HepG2 (cell line): Measurements from ENCODE around the gene UCKL1. TPM values are rescaled to one million over a fixed set of nuclear protein-coding genes. Genes with fewer than 3 reads are reported as not detected.

Source experiments
- ARID5B ChIP-seq: IDR thresholded peaks from 2 replicates; pipeline ENCODE4 v1.4.0; 2020; ENCODE audit warnings: mild to moderate bottlenecking, missing genetic modification reagents
- CBX2 ChIP-seq, 2 experiments: fragments of 200-600 bp in 1 of 2; sonication (generic); formaldehyde crosslinking in 1 of 2; IDR thresholded peaks; 2 replicates each; pipeline versions ENCODE4 v1.7.0 to v1.8.1; 2018 to 2022; ENCODE audit warnings: low read depth in 2 of 2, low read length in 1 of 2, mild to moderate bottlenecking in 1 of 2, missing genetic modification reagents in 1 of 2
- ELF1 ChIP-seq: sonication (generic); formaldehyde crosslinking; IDR thresholded peaks from 2 replicates; pipeline ENCODE4 v1.4.0; 2020; ENCODE audit warnings: missing genetic modification reagents
- HIVEP1 ChIP-seq: sonication (generic); formaldehyde crosslinking; IDR thresholded peaks from 2 replicates; pipeline ENCODE4 v1.4.0; 2020; ENCODE audit warnings: mild to moderate bottlenecking, missing genetic modification reagents
- KLF16 ChIP-seq, 2 experiments: sonication (generic) in 1 of 2; formaldehyde crosslinking in 1 of 2; IDR thresholded peaks; 2 replicates each; pipeline versions ENCODE4 v1.6.1 to v1.8.0; 2016 to 2023; ENCODE audit warnings: missing genetic modification reagents in 2 of 2, missing compliant biosample characterization in 1 of 2
- KLF9 ChIP-seq: IDR thresholded peaks from 2 replicates; pipeline ENCODE4 v1.6.1; 2016; ENCODE audit warnings: low read depth
- PRDM15 ChIP-seq: sonication (generic); formaldehyde crosslinking; IDR thresholded peaks from 2 replicates; pipeline ENCODE4 v1.4.0; 2020; ENCODE audit warnings: missing genetic modification reagents
- SP4 ChIP-seq: sonication (generic); formaldehyde crosslinking; IDR thresholded peaks from 2 replicates; pipeline ENCODE4 v1.8.1; 2023; ENCODE audit warnings: mild to moderate bottlenecking, missing genetic modification reagents
- TEF ChIP-seq: sonication (generic); formaldehyde crosslinking; IDR thresholded peaks from 2 replicates; pipeline ENCODE4 v1.5.0; 2020; ENCODE audit warnings: missing genetic modification reagents
- XRCC5 ChIP-seq: fragments of 200-400 bp; formaldehyde crosslinking; optimal IDR thresholded peaks from 2 replicates; pipeline ENCODE3; 2017; ENCODE audit warnings: mild to moderate bottlenecking, low read length
- ZBTB4 ChIP-seq: sonication (generic); formaldehyde crosslinking; IDR thresholded peaks from 2 replicates; pipeline ENCODE4 v1.4.0; 2020; ENCODE audit warnings: missing genetic modification reagents, mild to moderate bottlenecking, borderline replicate concordance
- ZMAT3 ChIP-seq: sonication (generic); formaldehyde crosslinking; conservative IDR thresholded peaks from 2 replicates; pipeline ENCODE4 v1.7.0; 2021; ENCODE audit warnings: missing genetic modification reagents
- ZNF12 ChIP-seq: sonication (generic); formaldehyde crosslinking; IDR thresholded peaks from 2 replicates; pipeline ENCODE4 v1.5.0; 2020; ENCODE audit warnings: missing genetic modification reagents
- ZNF558 ChIP-seq: sonication (generic); formaldehyde crosslinking; IDR thresholded peaks from 2 replicates; pipeline ENCODE4 v1.9.0; 2022; ENCODE audit warnings: mild to moderate bottlenecking, missing genetic modification reagents, borderline replicate concordance
- ZNF570 ChIP-seq: sonication (generic); formaldehyde crosslinking; IDR thresholded peaks from 2 replicates; pipeline ENCODE4 v1.4.0; 2020; ENCODE audit warnings: mild to moderate bottlenecking, missing genetic modification reagents, borderline replicate concordance
- ZNF768 ChIP-seq: sonication (generic); formaldehyde crosslinking; IDR thresholded peaks from 2 replicates; pipeline ENCODE4 v1.4.0; 2020; ENCODE audit warnings: missing genetic modification reagents
- polyA plus RNA-seq, 8 experiments: library from polyadenylated mRNA; depleted of rRNA in 3 of 8; stranded (reverse) in 7 of 8; unstranded in 1 of 8; fragments of >200 nt; fragmentation: Illumina TruSeq in 4 of 8; extraction: Trizol in 4 of 8; gene quantifications; 2 replicates each; pipeline versions ENCODE4 v1.2.1 to v1.2.3, GENCODE V29; 2011 to 2016; ENCODE audit warnings: low read depth in 4 of 8, missing spikeins in 1 of 8, mixed read lengths in 1 of 8; ENCODE audit not compliant: insufficient read depth in 1 of 8
- total RNA-seq, 5 experiments: library from RNA; depleted of rRNA; stranded (reverse); fragments of >200 nt; fragmentation: Illumina TruSeq; extraction: Trizol; gene quantifications; 2 replicates each; pipeline ENCODE4 v1.2.3, GENCODE V29; 2016; ENCODE audit warnings: low read depth in 1 of 5

Gene UCKL1
- total and polyA plus RNA-seq, 2 of the 13 experiments (the other 11 are each of a cell fraction or from before 2014, with no cell fraction given) = 50.2 to 126 TPM

- peak; percentile 33; the same call in 1 of the 2 replicates for TF ChIP-seq ARID5B
- peak; percentile 26; the same call in 1 of the 2 replicates for TF ChIP-seq ZMAT3 (CRISPR knock-in tag)
- no peak for TF ChIP-seq KLF9 (CRISPR knock-in tag)
- no peak for TF ChIP-seq ZNF570
- TF ChIP-seq PRDM15 (CRISPR knock-in tag) = no peak
- no peak for TF ChIP-seq CBX2 (IDR thresholded peaks at IDR 0.05; ENCODE audit: low read depth, low read length)
- TF ChIP-seq CBX2 (CRISPR knock-in tag; IDR thresholded peaks at IDR 0.05; ENCODE audit: low read depth) = no peak
- peak; percentile 76 for TF ChIP-seq HIVEP1 (CRISPR knock-in tag)
- peak; percentile 38 for TF ChIP-seq XRCC5
- TF ChIP-seq SP4 = 0 out of 2 replicates have a peak, but pooled peaks have one; percentile 20
- peak; percentile 79; the same call in 1 of the 2 replicates for TF ChIP-seq ZNF768 (CRISPR knock-in tag)
- no peak for TF ChIP-seq TEF
- TF ChIP-seq KLF16 (CRISPR knock-in tag; IDR thresholded peaks at IDR 0.05) = no peak
- no peak for TF ChIP-seq ZNF12 (CRISPR knock-in tag)
- peak; percentile 41; the same call in 1 of the 2 replicates for TF ChIP-seq ZBTB4 (CRISPR knock-in tag)
- no peak for TF ChIP-seq ELF1 (CRISPR knock-in tag)
- no peak for TF ChIP-seq ZNF558 (CRISPR knock-in tag)
Observed at GRCh38 chr20:63972312-63973159, 16.3 kb upstream of the UCKL1 start (continued).
